Kidney capillary endothelial cell (primary cell): ENCODE measurements around the gene ABCG8.

Source experiments
- DNase-seq: peaks from one replicate; pipeline ENCODE4 v3.0.0-alpha.2; 2018; ENCODE audit warnings: low spot score

Gene ABCG8

GRCh38 chr2:43826305-43827250, 12.2 kb upstream of the ABCG8 start:
- no peak for DNase-seq

- no peak for DNase-seq
Measured at GRCh38 chr2:43831543-43832294, 7.1 kb upstream of the ABCG8 start.

GRCh38 chr2:43832457-43832856, 6.3 kb upstream of the ABCG8 start:
- DNase-seq, result no peak

- DNase-seq, result no peak
Measured at GRCh38 chr2:43837033-43837432, 1.7 kb upstream of the ABCG8 start.

GRCh38 chr2:43837831-43838559, 776 bp upstream of the ABCG8 start:
- no peak for DNase-seq

- DNase-seq, result no peak
Measured at GRCh38 chr2:43839776-43840564, 1.2 kb downstream of the ABCG8 start.

- no peak for DNase-seq
Measured at GRCh38 chr2:43840965-43841364, 2.2 kb downstream of the ABCG8 start.

- no peak for DNase-seq
Measured at GRCh38 chr2:43841949-43842865, 3.4 kb downstream of the ABCG8 start.

- no peak for DNase-seq
Measured at GRCh38 chr2:43842866-43843226, 4.1 kb downstream of the ABCG8 start.

- no peak for DNase-seq
Measured at GRCh38 chr2:43845181-43845580, 6.4 kb downstream of the ABCG8 start.

- no peak for DNase-seq
Measured at GRCh38 chr2:43846140-43846793, 7.5 kb downstream of the ABCG8 start.

GRCh38 chr2:43848214-43848613, 9.4 kb downstream of the ABCG8 start:
- DNase-seq, result no peak

GRCh38 chr2:43851011-43851980, 12.5 kb downstream of the ABCG8 start:
- DNase-seq, result no peak

- DNase-seq, result no peak
Measured at GRCh38 chr2:43852196-43852730, 13.5 kb downstream of the ABCG8 start.

GRCh38 chr2:43853141-43854081, 14.6 kb downstream of the ABCG8 start:
- DNase-seq, result no peak

- no peak for DNase-seq
Measured at GRCh38 chr2:43854671-43855070, 15.9 kb downstream of the ABCG8 start.

GRCh38 chr2:43855292-43855691, 16.5 kb downstream of the ABCG8 start:
- DNase-seq, result no peak
